Progenitor cell of endocrine pancreas (in vitro differentiated cells): ENCODE data around the gene ADGRA1. TPM values are rescaled to one million over a fixed set of nuclear protein-coding genes. Genes with fewer than 3 reads are reported as not detected.
A peak's percentile ranks its signal among the peaks of the same experiment; 100 is the strongest.

ENCODE experiments used
- DNase-seq: peaks from one replicate; pipeline ENCODE4 v3.0.0; 2021; ENCODE audit warnings: low spot score; ENCODE audit not compliant: unreplicated experiment
- H3K27ac Mint-ChIP-seq: 2 replicates; pipeline ENCODE4 v1.8.0; 2021; ENCODE audit warnings: mild to moderate bottlenecking, moderate library complexity, mixed read lengths
- H3K27me3 Mint-ChIP-seq: 2 replicates; pipeline ENCODE4 v1.8.0; 2021; ENCODE audit warnings: mixed read lengths
- H3K36me3 Mint-ChIP-seq: 2 replicates; pipeline ENCODE4 v1.8.0; 2022; ENCODE audit warnings: mixed read lengths; ENCODE audit not compliant: insufficient read depth
- H3K4me1 Mint-ChIP-seq: 2 replicates; pipeline ENCODE4 v1.8.0; 2021; ENCODE audit warnings: low read depth, mixed read lengths
- H3K4me3 Mint-ChIP-seq: 2 replicates; pipeline ENCODE4 v1.8.0; 2021; ENCODE audit warnings: low read depth, mild to moderate bottlenecking, moderate library complexity, mixed read lengths
- H3K9me3 Mint-ChIP-seq: 2 replicates; pipeline ENCODE4 v1.8.0; 2021; ENCODE audit warnings: low read depth, mixed read lengths
- CTCF ChIP-seq: fragments of 200-600 bp; sonication (generic); IDR thresholded peaks from one replicate; pipeline ENCODE4 v1.5.0; 2021; ENCODE audit warnings: antibody characterized with exemption, mild to moderate bottlenecking; ENCODE audit not compliant: unreplicated experiment
- total RNA-seq: library from RNA; stranded (reverse); gene quantifications from 2 replicates; pipeline ENCODE4 v1.2.1, GENCODE V29; 2021

The ADGRA1 gene
- total RNA-seq, 1 donor from 2014 or later: 1.2 TPM

DNA sequence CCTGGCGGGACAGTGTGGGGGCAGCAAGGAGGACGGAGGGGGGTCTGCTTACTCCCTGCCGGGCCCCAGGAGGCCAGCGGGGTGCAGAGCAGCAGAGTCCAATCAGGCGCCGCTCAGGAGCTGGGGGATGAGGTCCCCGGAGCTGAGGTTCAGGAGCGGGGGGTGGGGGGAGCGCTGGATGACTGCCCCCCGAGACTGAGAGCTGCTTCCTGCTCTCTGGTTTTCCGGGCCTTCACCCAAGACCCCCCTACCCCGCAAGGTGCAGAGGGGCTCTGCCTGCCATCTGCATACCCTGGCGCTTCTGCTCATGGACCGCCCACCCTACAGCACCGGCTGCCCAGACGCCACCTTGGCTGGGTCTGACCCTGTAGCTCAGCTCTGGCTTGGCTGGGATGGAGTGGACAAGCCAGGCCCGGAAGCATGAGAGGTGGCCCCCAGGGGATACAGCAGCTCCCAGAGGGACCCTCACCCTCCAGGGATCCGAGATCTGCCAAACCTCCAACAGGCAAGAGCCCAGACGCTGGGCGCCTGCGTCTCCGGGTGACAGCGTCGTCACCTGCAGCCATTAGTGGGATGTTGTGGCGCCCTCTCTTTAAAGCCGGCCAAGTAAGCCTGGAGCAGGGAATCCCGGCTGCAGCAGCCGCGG, 73.2 kb downstream of the ADGRA1 start:
- Mint-ChIP-seq H3K9me3 (no peaks in the 10 kb centered on the region), H3K4me3 (peak overlapping the region; percentile 68), H3K36me3 (peaks cover 3% of the 10 kb centered on the region), H3K27ac (no peak overlapping the region), H3K4me1 (peaks cover 1% of the 10 kb centered on the region), H3K27me3 (peaks cover 15% of the 10 kb centered on the region)
- DNase-seq: no peak
- no peak for TF ChIP-seq CTCF

- Mint-ChIP-seq H3K27me3 (peaks cover 18% of the 10 kb centered on the region), H3K4me1 (peaks cover 1% of the 10 kb centered on the region), H3K4me3 (peak overlapping the region; percentile 68), H3K27ac (no peak overlapping the region), H3K36me3 (peaks cover 6% of the 10 kb centered on the region), H3K9me3 (no peaks in the 10 kb centered on the region)
- DNase-seq: peak; percentile 8
- no peak for TF ChIP-seq CTCF
Measured at GRCh38 chr10:133161486-133162109, 73.9 kb downstream of the ADGRA1 start.

DNA sequence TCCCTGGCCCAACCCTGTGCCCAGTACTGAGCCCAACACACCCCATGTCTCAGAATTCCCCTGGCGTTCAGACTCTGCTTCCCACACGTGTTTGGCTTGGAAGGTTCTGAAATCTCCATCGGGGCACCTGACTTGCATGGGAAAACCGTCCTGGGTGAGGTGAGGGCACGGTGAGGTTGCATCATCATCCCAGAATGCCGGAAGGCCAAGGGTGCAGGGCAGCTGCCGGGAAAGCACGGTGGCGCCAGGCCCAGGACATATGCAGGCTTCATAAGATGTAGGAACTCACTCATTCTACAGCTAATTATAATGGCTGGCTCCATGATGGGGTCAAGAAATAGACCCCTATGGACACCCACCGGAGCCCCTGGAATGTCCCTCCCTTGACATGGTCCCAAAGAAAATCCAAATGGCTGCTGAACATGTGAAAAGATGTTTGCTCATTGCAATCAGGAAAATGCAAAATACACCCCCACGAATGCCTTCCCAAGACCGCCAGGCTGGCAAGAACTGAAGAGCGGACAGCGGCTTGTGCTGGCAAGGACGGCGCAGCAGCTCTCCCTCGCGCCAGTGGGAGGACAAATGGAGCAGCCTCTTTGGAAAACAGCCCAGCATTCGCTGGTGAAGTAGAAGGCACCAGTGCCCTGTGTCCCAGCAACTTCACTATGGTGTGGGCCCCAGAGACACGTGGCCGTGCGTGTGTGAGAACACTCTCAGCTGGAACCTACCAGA, 74.6 kb downstream of the ADGRA1 start:
- H3K4me3 Mint-ChIP-seq: no peak overlapping the region
- TF ChIP-seq CTCF: no peak
- no peak overlapping the region for H3K27ac Mint-ChIP-seq
- peaks cover 1% of the 10 kb centered on the region for H3K4me1 Mint-ChIP-seq
- peaks cover 16% of the 10 kb centered on the region for H3K27me3 Mint-ChIP-seq
- no peak for DNase-seq
- peaks cover 6% of the 10 kb centered on the region for H3K36me3 Mint-ChIP-seq
- no peaks in the 10 kb centered on the region for H3K9me3 Mint-ChIP-seq

GRCh38 chr10:133162910-133163856, 75.5 kb downstream of the ADGRA1 start:
- Mint-ChIP-seq H3K27me3 (peaks cover 13% of the 10 kb centered on the region), H3K36me3 (peaks cover 6% of the 10 kb centered on the region), H3K9me3 (no peaks in the 10 kb centered on the region), H3K4me3 (no peak overlapping the region), H3K4me1 (peaks cover 1% of the 10 kb centered on the region), H3K27ac (no peak overlapping the region)
- peak; percentile 8 for DNase-seq
- TF ChIP-seq CTCF: no peak
